Measurements from ENCODE around the gene QRFP.

QRFP gene

DNA sequence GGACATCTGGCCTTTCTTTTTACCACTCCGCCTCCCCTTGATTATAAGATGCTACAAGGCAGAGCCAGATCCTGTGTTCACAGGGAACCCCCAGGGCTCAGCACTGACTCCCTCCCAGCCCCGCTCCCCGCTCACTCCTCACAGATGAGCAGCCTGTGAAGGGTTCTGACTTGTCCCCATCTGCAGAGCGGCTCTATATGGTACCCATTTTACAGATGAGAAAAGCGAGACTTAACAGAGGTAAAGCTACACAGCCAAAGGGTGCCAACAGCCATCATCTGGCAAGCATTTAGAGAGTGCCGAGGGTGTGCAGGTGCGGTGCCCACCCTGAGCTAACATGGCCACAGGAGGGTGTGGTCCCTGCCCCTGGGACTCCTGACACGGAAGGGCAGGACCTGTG, 23.6 kb upstream of the QRFP start:
- no peaks in the 10 kb centered on the region for H3K4me1 ChIP-seq (ENCODE audit: control insufficient read depth, insufficient read depth, low read length)
- ChIA-PET CTCF (no interaction called here), POLR2A (no interaction called here)
- H3K27ac ChIP-seq (ENCODE audit: extremely low read depth, low read depth, low read length): no peak overlapping the region
- TF ChIP-seq ZNF555 (tag by site-specific recombination; conservative IDR thresholded peaks at IDR 0.05): no peak
- TF ChIP-seq ZNF664 (tag by site-specific recombination; IDR thresholded peaks at IDR 0.05): no peak
- TF ChIP-seq ZNF707 (tag by site-specific recombination; IDR thresholded peaks at IDR 0.05): no peak
- no peak for TF ChIP-seq ZNF350 (tag by site-specific recombination; IDR thresholded peaks at IDR 0.05)
- TF ChIP-seq, protein P1, sequence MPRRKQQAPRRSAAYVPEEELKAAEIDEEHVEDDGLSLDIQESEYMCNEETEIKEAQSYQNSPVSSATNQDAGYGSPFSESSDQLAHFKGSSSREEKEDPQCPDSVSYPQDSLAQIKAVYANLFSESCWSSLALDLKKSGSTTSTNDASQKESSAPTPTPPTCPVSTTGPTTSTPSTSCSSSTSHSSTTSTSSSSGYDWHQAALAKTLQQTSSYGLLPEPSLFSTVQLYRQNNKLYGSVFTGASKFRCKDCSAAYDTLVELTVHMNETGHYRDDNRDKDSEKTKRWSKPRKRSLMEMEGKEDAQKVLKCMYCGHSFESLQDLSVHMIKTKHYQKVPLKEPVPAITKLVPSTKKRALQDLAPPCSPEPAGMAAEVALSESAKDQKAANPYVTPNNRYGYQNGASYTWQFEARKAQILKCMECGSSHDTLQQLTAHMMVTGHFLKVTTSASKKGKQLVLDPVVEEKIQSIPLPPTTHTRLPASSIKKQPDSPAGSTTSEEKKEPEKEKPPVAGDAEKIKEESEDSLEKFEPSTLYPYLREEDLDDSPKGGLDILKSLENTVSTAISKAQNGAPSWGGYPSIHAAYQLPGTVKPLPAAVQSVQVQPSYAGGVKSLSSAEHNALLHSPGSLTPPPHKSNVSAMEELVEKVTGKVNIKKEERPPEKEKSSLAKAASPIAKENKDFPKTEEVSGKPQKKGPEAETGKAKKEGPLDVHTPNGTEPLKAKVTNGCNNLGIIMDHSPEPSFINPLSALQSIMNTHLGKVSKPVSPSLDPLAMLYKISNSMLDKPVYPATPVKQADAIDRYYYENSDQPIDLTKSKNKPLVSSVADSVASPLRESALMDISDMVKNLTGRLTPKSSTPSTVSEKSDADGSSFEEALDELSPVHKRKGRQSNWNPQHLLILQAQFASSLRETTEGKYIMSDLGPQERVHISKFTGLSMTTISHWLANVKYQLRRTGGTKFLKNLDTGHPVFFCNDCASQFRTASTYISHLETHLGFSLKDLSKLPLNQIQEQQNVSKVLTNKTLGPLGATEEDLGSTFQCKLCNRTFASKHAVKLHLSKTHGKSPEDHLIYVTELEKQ (tag by site-specific recombination; IDR thresholded peaks at IDR 0.05; ENCODE audit: borderline replicate concordance): no peak
- TF ChIP-seq, protein P2, sequence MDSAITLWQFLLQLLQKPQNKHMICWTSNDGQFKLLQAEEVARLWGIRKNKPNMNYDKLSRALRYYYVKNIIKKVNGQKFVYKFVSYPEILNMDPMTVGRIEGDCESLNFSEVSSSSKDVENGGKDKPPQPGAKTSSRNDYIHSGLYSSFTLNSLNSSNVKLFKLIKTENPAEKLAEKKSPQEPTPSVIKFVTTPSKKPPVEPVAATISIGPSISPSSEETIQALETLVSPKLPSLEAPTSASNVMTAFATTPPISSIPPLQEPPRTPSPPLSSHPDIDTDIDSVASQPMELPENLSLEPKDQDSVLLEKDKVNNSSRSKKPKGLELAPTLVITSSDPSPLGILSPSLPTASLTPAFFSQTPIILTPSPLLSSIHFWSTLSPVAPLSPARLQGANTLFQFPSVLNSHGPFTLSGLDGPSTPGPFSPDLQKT (IDR thresholded peaks at IDR 0.05; ENCODE audit: borderline replicate concordance, low read depth, low read length): no peak
- TF ChIP-seq ZNF513 (tag by site-specific recombination; IDR thresholded peaks at IDR 0.05): no peak
- TF ChIP-seq ZNF133 (tag by site-specific recombination; IDR thresholded peaks at IDR 0.05): no peak
- TF ChIP-seq, protein P3, sequence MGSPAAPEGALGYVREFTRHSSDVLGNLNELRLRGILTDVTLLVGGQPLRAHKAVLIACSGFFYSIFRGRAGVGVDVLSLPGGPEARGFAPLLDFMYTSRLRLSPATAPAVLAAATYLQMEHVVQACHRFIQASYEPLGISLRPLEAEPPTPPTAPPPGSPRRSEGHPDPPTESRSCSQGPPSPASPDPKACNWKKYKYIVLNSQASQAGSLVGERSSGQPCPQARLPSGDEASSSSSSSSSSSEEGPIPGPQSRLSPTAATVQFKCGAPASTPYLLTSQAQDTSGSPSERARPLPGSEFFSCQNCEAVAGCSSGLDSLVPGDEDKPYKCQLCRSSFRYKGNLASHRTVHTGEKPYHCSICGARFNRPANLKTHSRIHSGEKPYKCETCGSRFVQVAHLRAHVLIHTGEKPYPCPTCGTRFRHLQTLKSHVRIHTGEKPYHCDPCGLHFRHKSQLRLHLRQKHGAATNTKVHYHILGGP (tag by site-specific recombination; IDR thresholded peaks at IDR 0.05): no peak
- TF ChIP-seq, protein P4, sequence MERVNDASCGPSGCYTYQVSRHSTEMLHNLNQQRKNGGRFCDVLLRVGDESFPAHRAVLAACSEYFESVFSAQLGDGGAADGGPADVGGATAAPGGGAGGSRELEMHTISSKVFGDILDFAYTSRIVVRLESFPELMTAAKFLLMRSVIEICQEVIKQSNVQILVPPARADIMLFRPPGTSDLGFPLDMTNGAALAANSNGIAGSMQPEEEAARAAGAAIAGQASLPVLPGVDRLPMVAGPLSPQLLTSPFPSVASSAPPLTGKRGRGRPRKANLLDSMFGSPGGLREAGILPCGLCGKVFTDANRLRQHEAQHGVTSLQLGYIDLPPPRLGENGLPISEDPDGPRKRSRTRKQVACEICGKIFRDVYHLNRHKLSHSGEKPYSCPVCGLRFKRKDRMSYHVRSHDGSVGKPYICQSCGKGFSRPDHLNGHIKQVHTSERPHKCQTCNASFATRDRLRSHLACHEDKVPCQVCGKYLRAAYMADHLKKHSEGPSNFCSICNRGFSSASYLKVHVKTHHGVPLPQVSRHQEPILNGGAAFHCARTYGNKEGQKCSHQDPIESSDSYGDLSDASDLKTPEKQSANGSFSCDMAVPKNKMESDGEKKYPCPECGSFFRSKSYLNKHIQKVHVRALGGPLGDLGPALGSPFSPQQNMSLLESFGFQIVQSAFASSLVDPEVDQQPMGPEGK (tag by site-specific recombination; IDR thresholded peaks at IDR 0.05): no peak
- TF ChIP-seq ZNF776 (tag by site-specific recombination; IDR thresholded peaks at IDR 0.05; ENCODE audit: borderline replicate concordance): no peak
- TF ChIP-seq ZNF214 (tag by site-specific recombination; IDR thresholded peaks at IDR 0.05; ENCODE audit: borderline replicate concordance): no peak
- TF ChIP-seq ZNF174 (tag by site-specific recombination; IDR thresholded peaks at IDR 0.05): no peak
- TF ChIP-seq ZNF112 (tag by site-specific recombination; IDR thresholded peaks at IDR 0.05): no peak
- TF ChIP-seq ZNF510 (tag by site-specific recombination; IDR thresholded peaks at IDR 0.05; ENCODE audit: insufficient replicate concordance): no peak
- TF ChIP-seq SETDB1 (IDR thresholded peaks at IDR 0.05; ENCODE audit: insufficient read length, low read length): no peak
- no peak for TF ChIP-seq ATF2 (tag by site-specific recombination; IDR thresholded peaks at IDR 0.05; ENCODE audit: low read depth)
- no peak overlapping the region for H3K4me3 ChIP-seq (ENCODE audit: low read depth, low read length)
- no peaks in the 10 kb centered on the region for H3K9me3 ChIP-seq (ENCODE audit: control insufficient read depth, insufficient read depth, low read depth, low read length)
- no peaks in the 10 kb centered on the region for H3K36me3 ChIP-seq (ENCODE audit: control insufficient read depth in 2 of 2, insufficient read depth in 1 of 2, low read length in 2 of 2)

All from HEK293 (cell line).